NCI-H187 treated with DMSO at 0.1 percent for 48 hours (cell line): Measurements from ENCODE around the gene GALNT4.

Source experiments
- DNase-seq: peaks from one replicate; lab custom pipeline; 2025; lab: John Stamatoyannopoulos, UW

The GALNT4 gene

DNA sequence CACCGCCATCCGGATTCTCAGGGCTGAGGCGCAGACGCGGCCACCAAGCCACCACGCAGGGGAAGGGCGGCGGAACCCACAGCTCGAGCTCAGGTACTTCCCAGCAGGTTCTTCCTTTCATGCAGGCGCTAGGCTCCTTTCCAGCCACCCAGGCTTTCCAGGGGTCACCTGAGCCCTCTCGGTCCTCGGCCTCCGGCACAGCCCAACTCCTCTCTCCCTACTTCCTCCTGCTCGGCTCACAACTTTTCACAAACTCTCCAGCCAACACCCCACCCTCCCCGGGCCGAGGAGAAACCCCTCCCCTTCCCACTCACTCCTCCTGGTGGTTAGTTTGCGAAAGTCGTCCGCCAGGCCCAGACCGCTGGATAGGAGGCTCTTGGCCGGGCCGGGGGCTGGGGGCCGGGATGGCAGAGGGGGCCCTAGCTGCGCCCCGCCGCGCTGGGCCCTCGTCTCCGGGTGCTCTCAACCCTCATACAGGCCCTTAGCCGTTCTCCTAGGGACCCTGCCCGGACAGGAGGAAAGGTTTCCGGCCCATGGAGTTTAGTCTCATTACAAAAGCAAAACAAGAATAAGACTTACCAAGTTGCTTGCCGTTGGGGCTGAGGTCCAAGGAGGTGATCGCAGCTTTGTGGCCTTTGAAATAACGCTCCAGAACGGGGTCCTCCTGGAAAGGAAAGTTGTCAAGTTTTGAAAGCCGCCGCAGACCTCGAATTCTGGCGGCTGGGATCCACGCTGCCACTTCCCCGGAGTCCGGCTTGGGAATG lies at the start of gene GALNT4:
Gene GALNT4, minus strand, starts transcription at position 256 of the 764 bp plus-strand sequence. Its CDS starts 247 bp downstream, at position 9.
- DNase-seq, result no peak

DNA sequence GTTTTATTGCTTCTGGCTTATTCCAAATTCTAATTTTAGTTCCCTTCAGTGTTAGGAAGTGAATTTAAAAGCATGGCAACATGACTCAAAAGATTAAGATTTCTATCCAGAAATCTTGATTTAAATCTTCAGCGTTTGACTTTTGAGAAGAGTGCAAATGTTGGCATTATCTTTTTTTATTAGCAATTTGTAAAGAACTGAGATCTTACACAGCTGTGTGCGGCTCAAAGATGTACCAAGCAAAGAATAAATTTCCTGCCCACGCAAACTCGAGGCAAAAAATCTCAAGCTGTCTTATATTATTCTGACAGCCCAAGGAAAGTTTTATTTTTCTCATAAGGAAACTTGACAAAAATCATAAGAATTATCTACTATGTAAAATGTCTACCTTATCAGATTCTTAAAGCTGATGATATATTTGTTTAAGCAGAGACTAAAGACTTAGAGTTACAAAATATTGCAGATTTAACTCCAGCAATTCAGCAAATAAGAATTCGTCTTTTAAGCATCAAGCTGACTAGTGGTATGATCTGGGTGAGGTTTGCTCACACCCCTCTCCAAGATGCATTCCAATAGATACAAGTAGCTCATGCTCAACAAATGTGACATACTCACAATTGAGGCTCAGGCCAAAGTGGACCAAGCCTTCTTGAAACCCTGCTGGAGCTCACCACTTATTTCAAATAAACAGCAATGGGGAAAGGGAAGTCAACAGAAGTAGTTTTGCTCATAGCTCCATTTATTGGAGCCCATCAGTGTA lies 48.6 kb upstream of the GALNT4 start:
- DNase-seq, result no peak

DNA sequence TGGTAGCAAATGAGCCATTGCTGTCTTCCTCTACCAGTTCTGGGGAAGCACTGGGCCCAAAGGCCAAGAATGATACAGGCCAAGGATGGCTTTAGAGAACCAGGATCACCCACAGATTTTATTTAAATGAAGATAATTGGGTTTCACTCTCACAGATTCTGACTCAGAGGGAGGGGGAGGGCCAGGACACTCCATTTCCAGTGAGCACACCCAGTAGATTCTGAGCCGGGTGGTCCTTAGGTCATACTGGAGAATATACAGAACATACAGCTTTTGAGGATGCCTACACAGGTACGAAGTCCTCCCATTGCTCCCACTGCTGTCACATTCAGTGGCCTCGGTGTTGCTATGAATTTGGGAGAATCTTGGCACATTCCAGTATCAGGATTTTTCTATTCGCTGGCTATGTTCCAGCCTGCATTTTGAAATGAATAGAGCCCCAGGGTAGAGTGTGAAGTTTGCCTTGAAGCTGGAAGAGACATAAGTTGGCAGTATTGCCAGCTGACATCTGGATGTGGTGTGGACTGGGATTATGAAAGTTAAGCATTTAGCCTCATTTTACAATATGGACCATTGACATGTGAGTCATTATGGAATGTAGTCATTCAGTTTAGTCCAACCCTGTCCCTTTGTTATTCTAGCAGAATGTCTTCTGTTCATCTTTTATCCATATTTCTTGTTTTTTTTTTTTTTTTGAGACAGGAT lies 47.0 kb upstream of the GALNT4 start:
- no peak for DNase-seq

DNA sequence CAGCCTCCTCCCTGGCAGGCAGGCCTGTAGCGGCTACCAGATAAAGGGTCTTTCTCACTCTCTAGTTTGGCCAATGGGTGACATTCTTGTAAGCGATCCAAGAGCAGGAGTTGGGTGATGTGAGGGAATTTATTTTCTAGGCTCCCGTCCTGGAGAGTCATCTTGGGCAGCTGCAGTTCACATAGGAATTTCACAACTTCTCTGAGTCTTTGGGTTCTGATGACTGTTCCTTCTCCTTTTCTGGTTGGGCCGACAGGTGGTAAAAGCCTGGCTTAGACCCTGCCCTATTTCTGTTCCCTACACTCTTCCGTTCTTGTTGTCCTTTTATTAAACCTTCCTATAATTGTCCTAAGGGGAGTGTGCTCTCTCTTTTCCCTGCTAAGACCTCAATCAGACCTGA lies 43.9 kb upstream of the GALNT4 start:
- no peak for DNase-seq

DNA sequence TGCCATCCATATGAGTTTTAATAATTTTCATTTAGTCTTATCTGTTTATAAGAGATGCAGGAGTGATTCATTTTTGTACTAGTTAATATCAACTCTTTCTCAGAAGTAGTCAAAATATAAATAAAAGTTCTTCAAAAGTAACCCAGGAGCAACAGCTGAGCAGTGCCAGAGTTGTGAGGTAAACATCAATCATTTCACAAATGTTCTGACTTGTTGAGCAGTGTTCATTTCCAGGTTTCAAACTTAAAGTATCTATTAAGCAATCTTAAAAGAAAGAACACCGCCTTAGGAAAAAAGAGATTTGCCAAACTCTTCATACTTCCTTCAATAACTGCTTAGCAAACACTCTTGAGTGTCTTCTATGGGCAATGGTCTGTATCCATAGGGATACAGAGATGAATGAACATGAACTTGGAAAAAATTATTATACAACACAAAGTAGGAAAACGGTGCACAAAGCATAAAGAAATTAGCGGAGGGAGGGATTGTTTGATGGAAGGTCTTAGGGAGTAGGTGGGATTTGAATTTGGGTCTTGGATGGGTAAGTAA lies 43.2 kb upstream of the GALNT4 start:
- no peak for DNase-seq

DNA sequence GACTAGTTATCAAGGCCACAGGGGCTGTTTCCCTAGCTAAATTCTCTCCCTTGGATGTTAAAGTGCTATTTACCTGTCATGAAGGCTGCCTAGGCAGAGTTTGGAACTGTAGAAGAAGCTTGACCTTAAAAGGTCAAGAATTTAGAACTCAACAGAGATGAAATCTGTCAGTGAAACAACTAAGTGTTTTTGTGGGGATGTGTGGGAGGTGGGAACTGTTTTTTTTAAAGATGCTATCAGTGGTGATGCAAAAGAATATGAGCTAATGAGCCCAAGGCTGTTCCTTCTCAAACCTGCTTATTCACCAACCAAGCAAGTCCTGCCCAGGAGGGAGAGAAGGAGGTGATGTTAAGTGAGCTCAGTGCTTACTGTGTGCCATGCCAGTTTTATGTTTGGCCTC lies 42.0 kb upstream of the GALNT4 start:
- no peak for DNase-seq

DNA sequence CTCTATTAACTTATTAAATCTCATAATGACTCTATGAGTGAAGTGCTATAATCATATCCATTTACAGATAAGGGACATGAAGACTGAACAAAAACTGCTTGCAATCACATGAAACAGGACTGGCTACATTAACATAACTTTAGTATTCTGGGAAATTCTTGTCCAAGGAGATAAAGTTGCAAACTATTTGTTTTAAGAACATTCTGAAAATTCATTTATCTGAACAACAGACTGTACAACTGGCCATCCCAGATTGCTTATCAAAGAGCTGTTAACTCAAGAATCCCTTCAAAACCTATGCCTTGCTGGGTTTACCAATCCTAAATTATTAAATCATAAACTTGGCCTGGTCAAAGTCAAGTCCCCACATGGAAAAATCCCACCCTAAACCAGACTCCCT lies 40.4 kb upstream of the GALNT4 start:
- no peak for DNase-seq

DNA sequence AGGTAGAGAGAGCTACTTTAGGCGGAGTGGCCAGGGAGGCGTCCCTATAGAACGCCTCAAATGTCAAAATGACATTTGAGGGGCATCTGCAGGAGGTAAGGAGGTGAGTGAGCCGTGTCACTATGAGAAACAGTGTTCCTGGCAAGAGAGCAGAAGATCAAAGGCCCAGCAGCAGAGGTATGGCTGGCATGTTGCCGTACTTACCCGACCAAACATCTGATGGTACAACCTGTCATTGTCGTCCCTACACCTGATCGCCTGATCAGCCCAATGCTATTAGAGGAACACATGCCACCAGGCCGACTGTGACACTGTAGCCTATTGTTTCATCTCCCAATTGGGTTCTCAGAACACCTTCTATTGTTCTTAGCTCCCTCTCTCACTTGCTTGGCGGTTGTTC lies 35.2 kb upstream of the GALNT4 start:
- DNase-seq, result no peak

DNA sequence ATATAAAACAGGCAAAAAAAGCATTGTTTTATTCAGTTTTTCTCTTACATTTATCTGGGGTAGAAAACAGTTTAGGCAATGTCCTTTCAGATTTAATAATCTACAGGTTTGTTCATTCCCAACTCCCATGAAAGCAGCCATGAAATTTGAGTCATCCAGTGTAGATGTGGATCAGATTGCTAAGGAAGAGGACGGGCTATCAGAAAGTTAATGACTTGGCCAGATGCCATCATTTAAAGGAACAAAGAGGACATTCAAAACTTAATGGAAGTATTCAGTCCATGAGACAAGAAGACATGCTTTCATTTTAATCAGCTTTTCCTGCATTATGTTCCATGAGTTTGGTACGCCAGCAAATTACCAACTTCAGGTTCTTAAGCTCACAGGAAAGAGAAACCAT lies 32.4 kb upstream of the GALNT4 start:
- DNase-seq, result no peak

DNA sequence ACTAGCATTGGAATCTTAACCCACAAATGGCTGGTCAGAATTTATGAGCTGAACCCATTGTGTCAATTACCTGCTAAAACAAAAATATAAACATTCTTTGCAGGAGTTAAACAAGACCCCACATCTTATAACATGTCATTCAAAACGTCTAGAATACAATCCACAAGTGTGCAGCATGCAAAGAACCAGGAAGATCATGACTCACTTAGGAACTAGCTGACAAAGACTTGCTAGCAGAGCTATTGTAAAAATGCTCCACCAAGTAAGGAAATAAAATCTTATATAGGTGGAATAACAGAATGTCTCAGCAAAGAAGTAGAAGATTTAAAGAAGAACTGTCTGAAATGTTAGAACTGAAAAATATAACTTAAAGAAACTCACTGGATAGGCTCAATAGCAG lies 27.8 kb upstream of the GALNT4 start:
- no peak for DNase-seq

DNA sequence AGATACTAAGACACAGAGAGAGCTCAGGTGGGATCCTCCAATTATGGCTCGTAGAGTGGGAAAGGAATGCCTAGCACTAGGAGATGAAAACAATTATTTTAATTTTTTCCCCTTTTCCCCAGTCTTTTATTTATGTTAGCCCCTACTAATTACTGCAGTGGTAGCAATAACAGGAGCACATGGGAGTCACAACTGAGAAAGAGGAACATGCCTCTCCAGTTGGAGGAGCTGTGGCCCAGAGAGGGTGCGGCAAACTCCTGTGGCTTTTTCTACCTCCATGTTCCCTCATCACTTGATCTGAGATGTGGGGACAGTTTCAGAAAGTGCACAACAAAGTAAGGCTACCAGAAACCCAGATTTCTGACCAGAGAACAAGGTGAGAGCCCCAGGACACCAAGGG lies 27.2 kb upstream of the GALNT4 start:
- no peak for DNase-seq

DNA sequence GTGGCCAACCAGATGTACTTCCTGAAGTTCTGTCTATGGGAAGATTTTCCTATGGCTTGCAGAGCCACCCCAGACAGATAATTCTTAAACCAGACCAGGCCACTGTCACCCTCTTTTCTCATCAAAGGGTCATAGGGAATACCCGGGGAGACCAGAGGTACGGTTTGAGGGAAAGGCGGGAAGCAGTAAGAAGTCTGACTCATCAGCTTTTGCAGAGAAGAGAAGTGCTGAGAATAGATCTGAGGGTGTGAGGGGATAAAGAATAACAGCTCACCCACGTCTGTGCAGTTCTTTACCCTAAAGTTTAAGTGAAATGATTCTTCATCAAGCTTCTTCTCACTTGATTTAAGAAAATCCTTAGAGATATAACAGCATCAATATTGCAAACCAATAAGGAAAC lies 22.5 kb upstream of the GALNT4 start:
- DNase-seq, result no peak

DNA sequence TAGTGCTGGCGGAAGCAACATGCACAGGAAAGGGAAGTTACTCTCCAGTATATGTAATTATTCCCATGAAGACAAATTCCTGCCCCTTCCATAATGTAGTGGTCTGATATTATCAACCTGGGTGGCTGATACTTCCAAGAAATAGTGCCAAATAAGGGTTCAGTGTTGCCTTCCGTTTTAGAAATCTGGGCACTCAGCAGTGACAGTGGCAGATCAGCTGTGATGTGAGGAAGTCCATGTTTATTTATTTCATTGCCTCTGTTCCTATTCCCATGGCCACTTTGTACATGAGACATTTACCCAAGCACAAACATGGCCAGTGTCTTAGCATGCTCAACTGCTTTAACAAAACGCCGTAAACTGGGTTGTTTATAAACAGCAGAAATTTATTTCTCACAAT lies 21.6 kb upstream of the GALNT4 start:
- no peak for DNase-seq

DNA sequence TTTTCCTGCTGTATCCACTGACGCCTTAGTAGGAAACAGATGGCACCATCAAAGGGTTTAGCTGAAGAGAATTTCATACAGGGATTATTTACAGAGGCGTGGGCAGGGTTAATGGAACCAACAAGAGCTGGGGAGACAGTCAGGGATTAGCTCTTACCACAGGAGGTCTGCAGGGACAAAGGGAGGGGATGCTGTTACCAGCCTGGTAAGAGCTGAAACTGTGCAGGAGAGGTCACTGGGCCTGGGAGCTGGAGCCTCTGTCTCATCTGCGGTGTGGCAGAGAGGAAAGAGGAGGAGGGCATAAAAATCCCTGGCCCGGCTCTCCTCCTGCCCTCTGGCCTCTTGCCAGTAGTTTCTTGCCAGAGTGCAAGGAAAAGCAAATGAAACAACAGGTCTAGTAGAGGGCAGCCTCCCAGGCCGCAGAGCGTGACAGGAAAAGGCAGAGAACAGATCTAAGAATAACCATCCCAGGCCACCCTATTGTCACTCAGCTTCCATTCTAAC lies 20.1 kb upstream of the GALNT4 start:
- DNase-seq, result no peak

DNA sequence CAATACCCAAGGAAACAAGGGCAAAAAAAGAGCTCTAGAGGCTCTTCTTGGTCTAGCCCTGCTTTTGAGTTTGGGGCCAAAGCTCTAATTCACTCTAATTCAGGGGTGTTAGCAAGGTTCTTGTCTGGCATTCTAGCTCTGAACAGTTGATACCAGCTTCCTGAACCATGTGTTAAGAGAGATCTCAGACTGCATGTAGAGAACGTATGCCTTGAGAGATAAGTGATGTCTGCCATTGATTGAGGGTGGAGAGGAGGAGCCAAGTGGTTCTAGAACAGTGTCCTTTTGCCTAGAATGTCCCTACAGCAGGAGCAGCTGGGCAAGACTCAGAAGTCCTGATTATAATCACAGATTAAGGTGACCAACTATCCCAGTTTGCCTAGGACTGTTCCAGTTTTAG lies 19.4 kb upstream of the GALNT4 start:
- DNase-seq, result no peak

DNA sequence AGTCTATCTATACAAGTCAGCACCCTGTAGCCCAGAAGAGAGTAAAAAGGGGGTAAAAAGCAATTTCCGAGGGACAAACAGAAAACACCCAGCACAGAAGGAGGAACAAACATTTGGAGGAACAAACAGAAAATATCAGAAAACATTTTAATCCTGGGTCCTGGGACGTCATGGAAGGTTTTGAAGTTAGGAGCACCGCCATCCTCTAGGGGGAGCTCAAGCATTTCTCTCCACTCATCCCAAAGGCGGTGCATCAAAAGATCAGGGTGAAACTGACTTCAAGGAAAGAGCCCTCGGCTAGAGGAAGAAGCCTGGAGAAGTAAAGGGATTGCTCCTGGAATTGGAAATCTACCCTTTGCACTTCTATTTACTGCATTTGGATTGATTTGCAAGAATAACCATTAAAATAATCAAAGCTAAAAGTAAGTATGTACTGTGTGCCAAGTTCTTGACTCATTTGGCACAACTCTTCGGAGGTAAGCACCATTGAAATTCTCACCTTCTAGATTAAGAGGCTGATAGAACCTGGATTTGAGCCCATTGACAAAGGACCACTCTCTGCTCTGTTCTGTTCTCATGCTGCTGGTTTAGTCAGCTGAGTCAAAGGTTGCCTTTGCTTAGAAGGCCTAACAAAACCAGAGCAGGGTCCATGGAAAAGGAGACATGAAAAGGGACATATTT lies 18.5 kb upstream of the GALNT4 start:
- DNase-seq, result peak; percentile 58

DNA sequence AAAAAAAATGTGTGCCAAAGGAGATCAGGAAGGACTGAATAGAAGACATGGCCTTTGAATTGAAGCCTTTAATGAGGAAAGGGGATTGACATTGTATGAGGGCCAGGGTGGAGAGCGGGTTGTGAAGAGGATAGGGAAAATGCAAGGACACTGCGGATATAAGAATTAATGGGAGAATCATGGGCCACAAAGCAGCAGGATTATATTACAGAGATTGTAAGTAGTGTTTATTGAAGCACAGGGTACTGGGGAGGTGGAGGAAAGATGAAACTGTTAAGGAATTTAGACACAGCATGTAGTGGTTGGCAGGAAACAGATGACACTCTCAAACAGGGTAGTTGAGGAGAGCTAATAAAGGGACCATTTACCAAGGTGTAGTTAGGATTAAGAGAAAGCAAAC lies 17.6 kb upstream of the GALNT4 start:
- no peak for DNase-seq

DNA sequence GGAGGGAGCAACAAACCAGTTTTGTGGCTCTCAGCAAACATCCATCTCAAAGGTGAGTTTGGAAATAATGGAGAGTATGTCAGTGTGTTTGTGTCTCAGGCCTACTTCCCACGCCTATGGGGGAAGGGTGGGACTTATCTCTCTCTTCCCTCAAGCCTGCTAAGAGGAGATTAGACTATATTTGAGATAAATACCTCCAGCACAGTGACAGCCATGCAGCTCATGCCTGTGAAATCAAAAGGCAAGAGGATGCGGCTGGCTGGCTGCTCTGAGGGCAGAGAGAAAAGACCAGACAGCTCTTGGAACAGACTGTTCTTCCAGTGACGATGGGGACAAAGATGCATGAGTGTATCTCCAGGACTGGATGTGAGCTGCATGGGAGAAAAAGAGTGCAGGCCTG lies 16.0 kb upstream of the GALNT4 start:
- no peak for DNase-seq

DNA sequence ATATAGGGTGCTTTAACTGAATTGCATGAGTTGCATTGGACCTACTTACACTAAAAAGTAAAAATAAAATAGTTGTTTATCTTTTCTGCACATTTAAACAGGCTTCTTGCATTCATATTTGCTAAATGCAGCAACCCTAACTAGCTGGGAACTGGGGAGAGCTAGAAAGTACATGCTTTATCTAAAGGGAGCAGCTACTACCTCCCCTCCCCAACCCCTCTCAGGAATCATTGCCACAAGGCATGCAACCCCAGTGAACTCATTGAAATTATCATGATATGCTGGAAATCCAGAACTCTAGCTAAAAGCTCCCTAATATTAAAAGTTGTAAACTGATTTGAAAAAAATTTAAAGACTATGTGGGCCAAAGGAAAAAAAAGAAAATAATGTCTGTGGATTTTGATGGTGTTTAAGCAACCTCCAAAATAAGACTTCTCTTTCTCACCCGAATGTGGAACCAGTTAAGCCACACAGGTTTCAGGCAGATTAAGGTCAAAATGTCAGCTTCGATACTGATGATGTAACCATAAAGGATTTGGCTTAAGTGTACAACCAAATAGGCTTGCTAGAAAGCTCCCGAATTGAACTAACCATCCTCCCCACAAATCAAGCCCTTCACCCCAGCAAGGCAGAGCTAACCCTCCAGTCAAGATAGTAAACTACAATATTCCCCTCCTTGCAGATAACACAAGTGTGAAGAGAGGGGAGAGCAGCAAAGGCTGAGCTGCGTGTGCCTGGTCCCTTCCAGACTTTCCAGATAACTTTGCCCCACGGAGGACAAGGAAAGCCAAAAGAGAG lies 15.0 kb upstream of the GALNT4 start:
- no peak for DNase-seq

DNA sequence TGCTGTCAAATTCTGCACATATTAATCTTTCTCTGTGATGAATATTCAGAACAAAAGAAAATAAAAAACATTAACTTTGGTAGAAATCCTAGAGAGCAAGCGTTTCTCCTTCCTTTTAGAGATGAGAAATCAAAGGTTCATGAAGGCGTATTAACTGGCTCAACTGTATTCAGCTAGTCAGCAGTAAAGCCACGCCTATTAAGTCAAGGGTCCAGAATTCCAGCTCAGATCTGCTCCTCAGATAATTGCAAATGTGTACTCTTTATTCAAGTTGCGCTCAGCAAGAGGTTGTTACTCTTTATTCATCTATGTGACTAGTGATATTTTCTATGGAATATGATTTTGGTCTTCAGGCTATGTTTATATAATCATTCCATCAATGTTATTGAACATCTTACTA lies 14.3 kb upstream of the GALNT4 start:
- no peak for DNase-seq

DNA sequence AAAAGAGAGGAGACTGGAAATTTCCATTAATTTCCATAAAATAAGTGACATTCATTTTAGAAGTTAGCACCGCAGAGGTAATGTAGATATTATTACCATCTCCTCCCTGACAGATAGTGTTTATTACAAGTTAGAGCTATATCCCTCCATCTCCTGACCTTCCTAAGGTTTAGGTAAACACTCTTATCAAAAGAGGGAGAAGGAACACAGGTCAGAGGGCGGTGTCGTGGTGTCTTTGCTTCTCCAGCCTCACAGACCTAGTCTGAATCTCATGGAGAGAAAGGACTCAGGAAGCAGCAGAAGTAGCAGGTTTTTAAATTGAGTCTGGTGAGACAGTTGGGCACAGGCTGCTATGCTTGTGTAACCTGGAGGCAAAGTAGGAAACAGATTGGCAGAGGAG lies 12.8 kb upstream of the GALNT4 start:
- no peak for DNase-seq
